HEK293T (cell line): ENCODE data around the gene MEIS1.

ENCODE experiments used
- CTCF ChIA-PET: fragments of 350-600 bp; formaldehyde crosslinking; extraction: SDS; loops from one replicate; lab custom pipeline; 2021; ENCODE audit warnings: antibody characterized with exemption, inconsistent platforms; lab: Yijun Ruan, JAX
- POLR2A ChIA-PET: fragments of 350-600 bp; formaldehyde crosslinking; extraction: SDS; loops from one replicate; lab custom pipeline; 2020; ENCODE audit warnings: antibody characterized with exemption, inconsistent platforms; lab: Yijun Ruan, JAX
- DNase-seq: peaks from one replicate; pipeline ENCODE4 v3.0.0; 2012; ENCODE audit warnings: mixed read lengths; ENCODE audit errors: extremely low spot score
- ARNT ChIP-seq: fragments of 450-650 bp; IDR thresholded peaks from 2 replicates; pipeline ENCODE4 v1.6.1; 2017; ENCODE audit warnings: mild to moderate bottlenecking
- BHLHE40 ChIP-seq: fragments of 450-650 bp; IDR thresholded peaks from 2 replicates; pipeline ENCODE4 v1.6.1; 2016; ENCODE audit warnings: mild to moderate bottlenecking, moderate library complexity, borderline replicate concordance
- CTBP1 ChIP-seq: fragments of 450-650 bp; IDR thresholded peaks from 2 replicates; pipeline ENCODE4 v1.6.1; 2016; ENCODE audit warnings: borderline replicate concordance
- ELF4 ChIP-seq: fragments of 450-650 bp; IDR thresholded peaks from 2 replicates; pipeline ENCODE4 v1.6.1; 2017; ENCODE audit warnings: antibody characterized with exemption
- FOXA1 ChIP-seq: fragments of 450-650 bp; IDR thresholded peaks from 2 replicates; pipeline ENCODE4 v1.6.1; 2016; ENCODE audit warnings: mild to moderate bottlenecking
- FOXK2 ChIP-seq: fragments of 450-650 bp; IDR thresholded peaks from 2 replicates; pipeline ENCODE4 v1.6.1; 2016; ENCODE audit warnings: mild to moderate bottlenecking
- FOXM1 ChIP-seq: fragments of 450-650 bp; IDR thresholded peaks from 2 replicates; pipeline ENCODE4 v1.6.1; 2017; ENCODE audit warnings: mild to moderate bottlenecking, borderline replicate concordance
- HDGF ChIP-seq: fragments of 450-650 bp; IDR thresholded peaks from 2 replicates; pipeline ENCODE4 v1.6.1; 2017; ENCODE audit warnings: antibody characterized with exemption, borderline replicate concordance
- L3MBTL2 ChIP-seq: fragments of 450-650 bp; conservative IDR thresholded peaks from 2 replicates; pipeline ENCODE4 v1.6.1; 2016; ENCODE audit warnings: mild to moderate bottlenecking
- LEF1 ChIP-seq: fragments of 450-650 bp; IDR thresholded peaks from 2 replicates; pipeline ENCODE4 v1.6.1; 2017; ENCODE audit warnings: mild to moderate bottlenecking, borderline replicate concordance
- NFRKB ChIP-seq: fragments of 450-650 bp; IDR thresholded peaks from 2 replicates; pipeline ENCODE4 v1.6.1; 2016; ENCODE audit warnings: mild to moderate bottlenecking, moderate library complexity
- PKNOX1 ChIP-seq: fragments of 450-650 bp; IDR thresholded peaks from 2 replicates; pipeline ENCODE4 v1.6.1; 2016
- SP1 ChIP-seq: fragments of 450-650 bp; IDR thresholded peaks from 2 replicates; pipeline ENCODE4 v1.6.1; 2017
- SUZ12 ChIP-seq: fragments of 450-650 bp; IDR thresholded peaks from 2 replicates; pipeline ENCODE4 v1.6.1; 2016; ENCODE audit warnings: mild to moderate bottlenecking
- TARDBP ChIP-seq: fragments of 450-650 bp; IDR thresholded peaks from 2 replicates; pipeline ENCODE4 v1.6.1; 2016
- ZNF384 ChIP-seq: fragments of 450-650 bp; IDR thresholded peaks from 2 replicates; pipeline ENCODE4 v1.6.1; 2016

Gene MEIS1

DNA sequence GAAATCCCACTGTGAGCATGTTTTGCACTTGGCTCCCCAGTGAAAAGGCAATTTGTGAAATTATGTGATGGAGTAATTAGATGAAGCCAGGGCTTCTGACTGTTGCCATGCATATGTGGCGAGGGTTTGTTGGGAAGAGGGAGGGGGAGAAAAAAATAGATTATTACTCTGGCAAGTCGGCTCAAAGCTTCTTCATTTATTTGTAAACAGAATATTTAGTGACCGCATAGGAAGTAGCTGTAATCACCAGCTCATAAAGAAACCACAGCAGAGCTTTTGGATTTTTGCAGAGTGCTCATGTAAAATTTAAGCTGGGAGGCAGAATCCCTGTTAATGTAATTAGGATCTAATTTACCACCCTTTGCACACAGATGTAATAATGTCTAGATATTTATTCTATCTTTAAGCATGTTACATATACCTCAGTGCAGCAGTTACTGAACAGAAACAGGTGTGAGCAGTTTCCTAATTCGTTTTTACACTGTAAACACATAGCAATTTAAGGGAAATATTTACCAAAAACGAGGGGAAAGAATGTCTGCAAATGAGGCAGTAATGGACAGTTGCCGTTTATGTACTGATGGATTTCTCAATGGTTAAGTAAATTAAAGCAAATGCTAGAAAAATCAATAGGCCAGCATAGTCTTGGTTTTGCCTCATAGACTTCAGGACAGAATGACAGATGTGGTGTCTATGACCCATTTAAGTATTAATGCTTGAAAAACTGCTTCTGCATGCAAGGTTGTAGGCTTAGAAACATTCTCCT, 87.9 kb downstream of the MEIS1 start:
- ChIA-PET CTCF (no interaction called here), POLR2A (interaction anchor here (1.3 kb wide), 1 partner anchor 89 kb away, joined by 3 read pairs; no protein-coding TSS in a partner anchor)
- no peak for DNase-seq
- no peak for TF ChIP-seq SUZ12
- no peak for TF ChIP-seq HDGF
- TF ChIP-seq BHLHE40 = no peak
- no peak for TF ChIP-seq L3MBTL2
- no peak for TF ChIP-seq FOXK2
- TF ChIP-seq PKNOX1 = no peak
- TF ChIP-seq LEF1 = no peak
- TF ChIP-seq NFRKB = no peak
- no peak for TF ChIP-seq CTBP1
- TF ChIP-seq ZNF384 = no peak
- no peak for TF ChIP-seq ARNT
- no peak for TF ChIP-seq SP1
- TF ChIP-seq ELF4 = no peak
- TF ChIP-seq TARDBP = no peak

- no peak for TF ChIP-seq FOXK2
- TF ChIP-seq L3MBTL2 = no peak
- no peak for TF ChIP-seq FOXA1
- TF ChIP-seq SUZ12 = no peak
- no peak for TF ChIP-seq TARDBP
- no peak for TF ChIP-seq NFRKB
- no peak for TF ChIP-seq PKNOX1
- no peak for TF ChIP-seq BHLHE40
- TF ChIP-seq CTBP1 = no peak
- TF ChIP-seq HDGF = no peak
- no peak for TF ChIP-seq ARNT
- no peak for TF ChIP-seq SP1
- ChIA-PET POLR2A (interaction anchor here (1.3 kb wide), 1 partner anchor 90 kb away, joined by 3 read pairs; no protein-coding TSS in a partner anchor), CTCF (no interaction called here)
- no peak for DNase-seq
Measured at GRCh38 chr2:66523377-66523969, 88.5 kb downstream of the MEIS1 start.

- ChIA-PET CTCF (no interaction called here), POLR2A (no interaction called here)
- DNase-seq = no peak
- no peak for TF ChIP-seq NFRKB
- no peak for TF ChIP-seq BHLHE40
- TF ChIP-seq ELF4 = no peak
- TF ChIP-seq PKNOX1 = no peak
- TF ChIP-seq FOXA1 = no peak
- TF ChIP-seq TARDBP = no peak
- TF ChIP-seq L3MBTL2 = no peak
- TF ChIP-seq ARNT = no peak
- no peak for TF ChIP-seq LEF1
- no peak for TF ChIP-seq HDGF
- TF ChIP-seq SUZ12 = no peak
- TF ChIP-seq FOXM1 = no peak
- no peak for TF ChIP-seq ZNF384
Measured at GRCh38 chr2:66523990-66524389, 89.1 kb downstream of the MEIS1 start.

GRCh38 chr2:66525606-66526005, 90.7 kb downstream of the MEIS1 start:
- DNase-seq = no peak
- CTCF ChIA-PET = no interaction called here
- POLR2A ChIA-PET = no interaction called here
- no peak for TF ChIP-seq PKNOX1
- TF ChIP-seq FOXA1 = no peak

DNA sequence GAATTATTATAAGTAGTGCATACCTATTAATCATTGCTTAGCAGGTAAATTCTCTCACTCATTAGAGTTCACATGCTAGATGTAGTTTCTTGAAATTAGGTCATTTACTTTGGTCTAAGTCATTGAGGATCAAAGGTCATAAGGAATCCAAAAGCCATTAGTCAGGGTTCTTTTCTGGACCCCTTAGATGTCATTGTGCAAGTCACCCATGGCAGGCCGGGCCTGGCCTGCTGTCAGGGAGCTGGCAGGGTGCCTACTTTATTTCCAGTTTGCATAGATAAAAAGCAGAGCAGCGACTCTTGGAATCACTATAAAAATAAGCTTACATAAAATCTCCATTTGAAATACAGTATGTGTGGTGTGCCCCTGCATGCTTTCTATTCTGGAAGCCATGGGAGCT, 91.3 kb downstream of the MEIS1 start:
- CTCF ChIA-PET = no interaction called here

More for the DNA sequence above, 91.3 kb downstream of the MEIS1 start:
- TF ChIP-seq SP1 (no peak), BHLHE40 (no peak), SUZ12 (no peak), HDGF (no peak), PKNOX1 (peak; percentile 21; the same call in 1 of the 2 replicates), FOXM1 (no peak)
- POLR2A ChIA-PET = no interaction called here
- no peak for DNase-seq
